Ammon's horn (tissue), 1 donor: Measurements from ENCODE around the gene MAP2K6.

Experiments used
- DNase-seq: peaks from one replicate; pipeline ENCODE4 v3.0.0-alpha.2; 2016; ENCODE audit warnings: low spot score

MAP2K6 gene

DNA sequence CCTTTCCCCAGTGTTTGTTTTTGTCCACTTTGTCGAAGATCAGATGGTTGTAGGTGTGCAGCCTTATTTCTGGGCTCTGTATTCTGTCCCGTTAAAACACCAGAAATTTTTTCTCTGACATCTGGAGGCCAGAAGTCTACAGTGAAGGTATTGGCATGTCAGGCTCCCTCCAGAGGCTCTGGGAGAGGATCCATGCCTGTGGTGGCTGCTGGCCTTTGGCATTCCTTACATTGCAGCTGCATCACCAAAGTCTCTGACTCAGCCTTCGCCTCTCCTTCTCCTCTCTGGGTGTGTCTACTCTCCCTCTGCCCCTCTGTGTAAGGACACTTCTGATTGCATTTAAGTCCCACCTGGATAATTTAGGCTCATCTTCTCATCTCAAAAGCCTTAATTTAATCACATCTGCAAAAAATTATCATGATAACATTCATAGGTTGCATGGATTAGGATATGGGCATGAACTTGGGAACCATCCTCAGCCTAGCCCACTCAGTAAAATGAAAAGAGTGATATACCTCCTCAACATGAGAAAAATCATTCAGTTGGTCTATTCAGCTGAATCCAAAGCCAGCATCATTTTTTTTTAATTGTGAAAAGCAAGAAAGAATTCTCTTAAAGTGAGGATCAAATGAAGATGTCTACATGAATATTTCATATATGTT, 78.0 kb downstream of the MAP2K6 start:
- no peak for DNase-seq

DNA sequence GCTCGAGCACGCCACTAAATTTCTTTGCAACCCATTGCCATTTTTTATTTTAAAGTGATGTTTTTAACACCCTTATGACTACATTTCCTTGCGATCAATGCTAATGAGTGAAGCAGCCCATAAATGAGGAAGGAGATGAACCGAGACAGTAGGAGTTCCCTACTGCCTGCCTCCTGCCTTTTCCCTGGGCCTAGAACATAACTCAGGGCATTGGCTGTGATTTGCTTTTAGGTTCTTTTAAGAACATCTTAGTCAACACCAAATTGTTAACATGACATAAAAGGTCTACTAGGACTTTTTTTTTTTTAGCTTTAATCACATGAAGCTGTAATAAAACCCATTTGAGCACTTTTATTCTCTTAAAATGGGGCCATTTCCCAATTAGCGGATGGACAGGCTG, 81.3 kb downstream of the MAP2K6 start:
- no peak for DNase-seq

DNA sequence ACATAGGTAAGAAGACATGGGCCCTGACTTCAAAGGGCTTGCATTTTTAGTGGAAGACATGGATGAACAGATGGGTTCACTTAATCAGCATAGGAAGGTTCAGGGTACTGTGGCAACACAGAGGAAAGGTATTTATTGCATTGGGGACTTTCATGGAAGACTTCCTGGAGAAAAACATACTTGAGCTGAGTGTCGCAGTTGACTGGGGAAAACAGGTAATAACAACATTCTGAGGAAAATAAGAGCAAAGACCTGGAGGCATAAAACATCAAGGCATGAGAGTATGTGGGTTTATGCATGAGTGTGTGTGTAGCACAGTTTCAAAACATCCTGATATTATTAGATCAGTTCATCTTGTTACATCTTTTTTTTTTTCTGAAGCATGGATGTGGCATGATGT, 82.7 kb downstream of the MAP2K6 start:
- DNase-seq: no peak

DNA sequence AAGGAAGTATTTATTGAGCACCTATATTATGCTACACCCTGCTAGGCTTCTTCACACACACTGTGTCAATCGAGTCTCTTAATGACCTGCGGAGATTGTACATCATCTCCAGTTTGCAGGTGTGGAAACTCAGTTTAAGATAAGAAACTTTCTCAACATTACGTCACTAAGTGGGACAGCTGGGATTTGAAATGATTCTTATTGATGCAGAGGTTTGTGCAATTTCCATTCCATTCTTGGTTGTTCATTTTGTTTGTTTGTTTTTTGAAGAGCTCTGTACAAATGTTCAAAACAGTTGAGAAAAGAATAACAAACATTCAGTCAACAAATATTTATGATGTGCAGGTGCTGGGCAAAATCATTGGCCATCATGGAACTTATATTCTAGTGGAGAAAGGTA, 84.8 kb downstream of the MAP2K6 start:
- no peak for DNase-seq

DNA sequence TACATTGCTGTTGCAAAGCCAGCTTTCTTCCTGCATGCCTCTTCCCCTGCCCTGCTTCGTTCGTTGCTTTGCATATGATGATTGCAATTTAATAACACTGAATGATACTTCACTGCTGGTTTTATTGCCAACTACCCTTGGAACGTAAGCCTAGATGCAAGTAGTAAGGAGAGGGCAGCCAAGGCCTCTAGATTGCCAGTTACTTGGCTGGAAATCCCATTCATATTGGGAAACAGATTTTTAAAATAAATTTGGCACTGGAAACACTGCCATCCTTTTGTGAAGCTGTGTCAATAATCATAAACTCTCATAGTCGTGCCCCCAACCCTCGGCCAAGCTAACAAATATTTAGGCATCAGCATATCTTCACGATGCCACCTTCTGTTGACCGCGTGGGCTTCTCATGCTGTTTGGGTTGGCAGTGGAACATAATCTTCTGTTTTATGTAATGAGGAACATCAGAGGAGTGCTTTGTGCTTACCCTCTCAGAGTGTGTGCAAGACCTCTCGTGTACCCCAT, 86.5 kb downstream of the MAP2K6 start:
- DNase-seq: peak; percentile 22

DNA sequence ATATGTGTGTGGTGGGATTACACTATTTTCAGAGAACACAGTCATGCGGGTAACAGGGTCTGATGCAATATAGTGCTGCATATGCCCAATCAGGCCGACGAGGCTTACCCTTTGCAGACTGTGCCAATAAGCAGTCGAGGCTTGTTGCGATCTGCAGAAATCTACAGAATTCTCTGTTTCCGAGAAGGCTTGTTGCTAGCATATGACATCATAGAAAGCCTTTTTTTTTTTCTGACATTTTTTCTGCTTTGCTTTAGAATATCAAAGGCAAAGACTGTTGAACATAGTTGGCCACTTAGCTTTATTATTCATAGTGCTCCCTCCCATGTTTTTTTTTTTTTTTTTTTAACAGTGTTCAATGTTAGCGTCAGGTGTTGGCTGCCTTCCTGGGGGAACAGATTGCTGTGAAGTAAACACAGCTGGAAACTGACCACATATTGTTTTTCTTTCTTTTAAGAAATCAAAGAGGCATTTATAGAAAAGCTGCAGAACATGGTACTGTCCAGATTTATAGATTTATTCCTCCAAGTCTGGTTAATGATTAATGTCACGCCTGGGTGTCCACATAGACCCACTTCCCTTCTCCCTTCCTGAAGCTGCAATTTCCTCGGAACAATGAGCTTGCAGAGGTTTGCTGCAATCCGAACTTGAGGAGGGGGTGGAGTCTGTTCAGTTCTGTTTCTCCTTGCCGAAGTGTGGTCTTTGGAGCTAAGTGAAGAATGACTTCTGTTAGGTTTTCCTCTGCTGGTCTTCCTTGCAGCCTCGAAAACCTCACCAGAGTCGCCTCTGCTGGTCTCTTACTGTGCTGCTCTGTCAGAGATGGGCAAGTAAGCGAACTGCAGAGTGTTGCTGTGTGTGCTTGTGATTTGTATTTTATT, 87.3 kb downstream of the MAP2K6 start:
- DNase-seq: peak; percentile 50

DNA sequence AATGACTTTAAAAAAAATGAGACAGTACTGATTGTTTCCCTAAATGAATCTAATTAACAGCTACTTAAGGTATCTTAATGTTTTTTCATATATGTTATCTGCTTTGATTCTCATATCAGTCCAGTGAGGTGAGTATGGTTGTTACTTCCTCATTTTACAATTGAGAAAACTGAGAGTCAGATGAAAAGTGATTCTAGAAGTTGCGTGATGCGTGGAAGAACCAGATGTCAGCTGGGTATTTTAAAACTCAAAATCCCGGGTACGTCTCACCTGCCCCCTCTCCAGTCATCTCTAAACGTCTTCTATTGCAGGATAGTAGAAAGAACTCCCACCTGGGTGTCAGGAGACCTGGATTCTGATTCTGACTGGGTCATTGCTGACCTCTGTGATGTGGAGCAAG, 89.2 kb downstream of the MAP2K6 start:
- no peak for DNase-seq

DNA sequence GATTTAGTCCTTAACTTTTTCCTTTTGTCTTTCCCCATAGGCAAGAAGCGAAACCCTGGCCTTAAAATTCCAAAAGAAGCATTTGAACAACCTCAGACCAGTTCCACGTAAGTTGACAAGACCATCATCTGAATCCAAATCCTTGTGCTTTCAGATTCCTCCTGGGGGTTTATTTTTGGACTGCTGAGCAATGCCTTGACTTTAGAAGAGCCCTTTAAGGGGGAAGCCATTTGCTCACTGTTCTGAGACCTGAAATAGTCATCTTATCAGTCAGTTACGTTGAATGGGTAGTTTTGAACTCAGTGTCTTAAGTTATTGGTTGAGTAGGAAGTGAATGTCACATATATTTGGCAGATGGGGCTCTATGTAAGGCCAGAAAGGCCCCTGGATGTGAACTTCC, 91.2 kb downstream of the MAP2K6 start:
- DNase-seq: no peak

DNA sequence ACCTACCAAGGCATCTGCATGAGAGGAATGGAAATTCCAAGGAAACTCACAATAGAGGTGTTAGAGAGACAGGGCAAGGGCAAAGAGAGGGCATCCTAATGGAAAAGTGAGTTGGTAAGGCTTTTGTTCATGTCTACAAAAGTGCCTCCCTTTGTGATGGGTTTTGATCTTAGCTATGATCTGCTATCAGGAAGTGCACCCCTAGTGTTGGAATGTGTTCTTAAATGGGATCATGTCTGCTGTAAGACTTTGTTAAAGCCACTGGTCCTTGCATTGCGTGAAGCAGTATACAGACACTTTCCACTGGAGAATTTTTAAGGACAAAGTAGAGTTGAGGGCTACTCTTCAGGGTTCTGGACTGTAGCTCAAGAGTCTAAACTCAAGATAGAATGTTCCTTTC, 92.0 kb downstream of the MAP2K6 start:
- DNase-seq: no peak

DNA sequence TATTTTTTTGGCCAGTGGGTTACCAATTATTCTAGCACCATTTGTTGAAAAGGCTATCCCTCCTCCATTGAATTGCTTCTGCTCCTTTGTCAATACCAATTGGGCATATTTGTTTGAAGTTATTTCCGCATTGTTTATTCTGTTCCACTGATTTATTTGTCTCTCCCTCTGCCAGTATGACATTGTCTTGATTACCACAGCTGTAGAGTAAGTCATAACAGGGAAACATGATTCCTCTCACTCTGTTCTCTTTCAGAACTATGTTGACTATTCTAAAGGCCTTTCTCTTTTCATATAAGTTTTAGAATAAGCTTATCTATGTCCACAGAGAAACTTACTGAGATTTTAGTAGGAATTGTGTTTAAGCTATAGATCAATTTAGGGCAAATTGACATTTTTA, 94.3 kb downstream of the MAP2K6 start:
- DNase-seq: no peak

DNA sequence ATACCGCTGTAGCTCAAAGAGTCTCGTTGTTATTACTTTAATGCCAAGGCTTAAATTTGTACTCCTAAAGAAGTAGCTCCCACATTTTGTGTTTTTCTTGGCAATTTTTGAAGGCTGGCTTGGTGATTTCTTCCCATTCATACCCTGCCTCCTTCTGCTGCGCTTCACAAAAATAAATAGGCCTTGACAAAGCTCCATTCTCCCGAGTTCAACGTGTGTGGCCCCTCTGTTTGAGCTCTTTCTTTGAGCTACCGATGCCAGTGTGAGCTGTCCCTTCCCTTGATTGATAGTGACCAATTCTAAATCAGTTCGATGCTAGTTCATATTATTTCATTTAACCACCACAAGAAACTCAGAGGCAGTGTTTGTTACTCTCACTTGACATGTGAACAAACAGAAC, 96.8 kb downstream of the MAP2K6 start:
- DNase-seq: no peak

DNA sequence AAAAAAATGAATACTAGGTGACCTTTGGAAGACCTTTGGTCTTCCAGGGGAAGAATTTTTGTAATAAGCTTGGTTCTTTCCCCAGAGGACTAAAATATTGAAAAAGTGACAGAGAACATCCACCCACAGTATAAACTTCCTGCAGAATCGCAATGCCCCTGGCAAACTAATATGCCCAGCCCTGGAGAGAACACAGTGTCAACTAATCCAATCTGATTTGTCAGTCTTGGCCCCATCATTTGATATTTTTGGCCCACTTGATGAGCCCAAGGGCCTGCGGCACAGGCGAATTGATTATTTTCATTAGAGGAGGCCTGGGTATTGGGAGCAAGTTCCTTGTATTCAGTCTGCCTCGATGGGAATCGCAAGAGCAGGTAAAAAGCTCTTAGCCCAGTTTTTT, 98.4 kb downstream of the MAP2K6 start:
- DNase-seq: no peak

DNA sequence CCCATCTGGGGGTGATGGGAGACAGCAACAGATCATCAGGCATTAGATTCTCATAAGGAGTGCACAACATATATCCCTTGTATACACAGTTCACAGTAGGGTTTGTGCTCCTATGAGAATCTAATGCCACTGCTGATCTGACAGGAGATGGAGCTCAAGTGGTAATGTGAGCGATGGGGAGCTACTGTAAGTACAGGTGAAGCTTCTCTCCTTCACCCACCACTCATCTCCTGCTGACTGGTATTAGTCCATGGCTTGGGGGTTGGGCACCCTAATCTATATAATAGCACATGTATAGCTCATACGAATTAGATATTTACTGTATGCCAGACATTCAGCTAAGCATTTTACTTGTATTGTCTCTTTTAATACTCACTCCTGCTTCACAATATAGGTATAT, 101.7 kb downstream of the MAP2K6 start:
- no peak for DNase-seq

DNA sequence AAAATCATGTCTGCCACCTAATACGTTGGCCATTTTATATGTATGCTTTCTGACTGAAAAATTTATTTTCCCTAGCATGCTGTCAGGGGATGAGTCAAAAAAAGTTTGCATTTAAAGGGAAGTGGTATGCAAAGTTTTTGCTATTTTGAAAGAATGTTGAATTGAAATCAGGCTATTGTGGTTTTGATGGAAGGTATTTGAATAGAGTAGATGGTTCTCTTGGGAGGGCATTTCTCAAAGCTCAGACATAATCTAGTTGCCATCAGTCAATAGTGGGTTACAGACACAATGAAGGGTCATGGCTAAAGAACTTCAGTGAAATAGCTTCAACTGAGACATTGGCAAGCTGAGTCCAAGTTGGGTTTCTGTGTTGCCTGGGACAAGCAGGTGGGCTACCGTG, 102.4 kb downstream of the MAP2K6 start:
- DNase-seq: no peak

DNA sequence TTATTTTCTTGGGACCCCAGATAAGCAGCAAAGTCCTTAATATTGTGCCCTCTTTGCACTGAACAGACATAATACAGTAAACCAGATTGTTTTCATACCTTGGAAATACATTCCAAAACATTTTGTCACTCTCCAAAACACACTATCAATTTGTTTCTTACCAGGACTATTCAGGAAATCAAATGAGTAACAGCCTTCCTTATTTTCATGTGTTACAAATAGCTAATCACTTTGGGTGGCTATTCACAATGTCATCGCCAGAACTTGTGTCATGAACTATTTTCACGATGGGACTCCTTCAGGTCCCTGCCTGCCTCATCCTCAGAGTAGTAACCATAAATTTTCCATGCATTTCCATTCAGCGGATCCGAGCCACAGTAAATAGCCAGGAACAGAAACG, 104.5 kb downstream of the MAP2K6 start:
- no peak for DNase-seq

DNA sequence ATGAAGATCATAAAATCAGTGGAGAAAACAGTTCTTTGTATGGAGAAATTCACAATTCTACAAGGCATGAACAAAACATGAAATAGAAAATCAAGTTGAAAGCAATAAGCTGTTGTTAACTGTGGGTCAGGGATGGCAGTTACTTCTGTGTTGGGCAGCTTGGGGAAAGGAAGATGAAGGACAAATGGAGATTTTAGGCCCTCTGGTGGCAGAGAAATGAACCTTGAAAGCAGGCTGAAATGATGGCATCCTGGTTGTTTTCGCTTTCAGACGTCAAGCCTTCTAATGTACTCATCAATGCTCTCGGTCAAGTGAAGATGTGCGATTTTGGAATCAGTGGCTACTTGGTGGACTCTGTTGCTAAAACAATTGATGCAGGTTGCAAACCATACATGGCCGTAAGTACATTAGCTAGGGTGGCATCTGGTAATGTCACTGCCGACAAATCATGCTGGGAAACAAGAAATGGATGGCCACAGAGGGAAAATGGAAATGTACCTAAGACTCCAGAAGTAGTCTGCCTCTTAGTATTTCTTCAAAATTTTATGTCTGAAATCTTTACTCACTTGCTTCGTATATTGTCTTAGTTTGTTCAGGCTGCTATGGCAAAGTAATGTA, 108.9 kb downstream of the MAP2K6 start:
- DNase-seq: peak; percentile 83

DNA sequence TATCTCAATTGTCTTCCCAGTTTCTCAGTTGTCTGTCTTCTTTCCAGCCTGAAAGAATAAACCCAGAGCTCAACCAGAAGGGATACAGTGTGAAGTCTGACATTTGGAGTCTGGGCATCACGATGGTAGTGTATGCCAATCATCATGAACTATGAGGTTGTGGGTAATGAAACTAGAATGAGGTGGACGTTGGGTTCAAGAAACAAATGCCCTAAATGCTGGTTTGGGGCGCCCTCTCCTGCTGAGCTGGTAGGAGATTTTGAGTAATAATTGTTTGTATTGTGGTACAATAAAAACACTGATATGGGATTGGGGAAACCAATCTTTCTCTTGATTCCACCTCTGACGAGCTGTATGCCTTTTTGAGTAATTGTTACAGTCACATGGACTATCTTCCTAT, 110.4 kb downstream of the MAP2K6 start:
- DNase-seq: no peak

DNA sequence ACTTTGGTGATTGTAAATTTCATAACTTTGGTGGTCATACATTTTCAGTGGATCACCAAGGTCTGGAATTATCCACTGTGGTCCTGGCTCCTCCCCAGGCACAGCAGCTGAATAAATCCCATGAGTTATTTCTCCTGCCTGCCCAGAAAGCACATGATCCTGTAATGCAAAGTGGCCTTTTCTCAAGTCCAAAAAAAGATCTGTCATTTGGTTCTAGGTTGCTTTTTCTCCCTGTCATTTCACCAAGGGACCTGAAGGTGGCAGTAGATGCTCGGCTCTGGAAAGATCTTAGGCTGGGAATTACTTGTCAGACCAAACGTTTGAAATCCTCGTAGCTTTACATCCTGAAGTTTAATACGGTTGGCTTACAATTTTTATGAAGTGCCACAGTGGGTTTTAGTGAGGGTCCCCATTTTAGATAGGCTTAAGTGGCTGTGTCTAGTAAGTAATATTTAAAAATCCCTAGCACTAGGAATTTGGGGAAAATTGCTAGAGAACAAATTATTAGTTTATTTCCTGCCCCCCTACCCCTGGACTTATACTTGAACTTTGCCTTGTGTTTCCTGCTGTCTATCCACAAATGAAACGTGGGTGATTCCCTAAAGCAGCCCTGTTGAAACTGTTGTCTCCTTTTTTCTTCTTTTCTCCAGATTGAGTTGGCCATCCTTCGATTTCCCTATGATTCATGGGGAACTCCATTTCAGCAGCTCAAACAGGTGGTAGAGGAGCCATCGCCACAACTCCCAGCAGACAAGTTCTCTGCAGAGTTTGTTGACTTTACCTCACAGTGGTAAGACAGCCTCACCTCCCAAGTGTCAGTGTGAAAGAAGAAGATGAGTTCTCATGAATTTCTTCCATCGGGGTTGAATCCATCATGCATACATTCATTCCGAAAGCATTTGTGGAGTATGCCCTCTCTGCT, 111.7 kb downstream of the MAP2K6 start:
- DNase-seq: peak; percentile 70

DNA sequence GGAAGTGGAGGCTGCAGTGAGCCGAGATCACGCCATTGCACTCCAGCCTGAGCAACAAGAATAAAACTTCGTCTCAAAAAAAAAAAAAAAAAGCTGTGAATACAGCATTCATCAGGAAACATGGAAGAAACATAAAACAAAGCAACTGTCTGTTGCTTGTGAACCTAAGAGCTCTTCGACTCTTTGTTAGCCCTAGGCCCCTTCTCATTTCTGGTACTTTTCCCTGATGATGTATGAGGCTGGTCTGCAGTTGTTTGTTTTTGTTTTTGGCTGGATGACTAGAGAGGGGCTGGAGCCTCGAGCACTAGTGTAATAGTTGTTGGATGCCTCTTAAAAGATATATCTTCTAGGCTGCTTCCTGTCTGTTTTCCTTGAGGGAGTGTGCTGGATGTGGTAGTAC, 113.5 kb downstream of the MAP2K6 start:
- DNase-seq: no peak

DNA sequence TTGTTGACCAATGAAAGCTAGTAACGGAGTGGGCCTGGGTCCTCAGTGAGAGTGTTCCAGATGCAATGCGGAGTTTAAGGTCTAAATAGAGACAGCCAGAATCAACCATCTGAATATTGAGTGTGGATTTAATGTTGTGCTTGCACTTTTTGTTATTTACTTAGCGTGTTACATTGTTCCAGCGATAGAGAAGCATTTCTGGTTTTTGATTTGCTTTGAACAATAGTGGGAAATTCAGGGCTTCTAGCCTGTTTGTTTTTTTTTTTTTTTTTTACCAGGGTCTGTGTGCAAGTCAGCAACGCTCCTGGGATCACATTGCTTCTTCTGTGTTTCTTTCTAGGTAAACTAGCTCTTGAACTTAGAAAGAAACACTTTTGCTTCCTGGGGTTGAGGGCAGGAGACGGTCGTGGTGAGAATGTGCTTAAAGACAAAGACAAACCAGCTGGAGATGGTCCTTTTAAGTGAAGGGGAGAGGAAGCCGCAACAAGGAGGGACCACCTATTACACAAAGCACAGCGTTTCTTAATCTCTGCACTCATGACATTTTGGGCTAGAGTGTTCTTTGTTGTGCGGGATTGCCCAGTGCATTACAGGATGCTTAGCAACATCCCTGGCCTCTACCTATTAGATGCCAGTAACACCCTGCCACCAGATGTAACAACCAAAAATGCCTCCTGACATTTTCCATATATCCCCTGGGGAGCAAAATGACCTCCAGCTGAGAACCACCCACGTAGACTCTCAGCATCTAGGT, 119.2 kb downstream of the MAP2K6 start:
- no peak for DNase-seq

DNA sequence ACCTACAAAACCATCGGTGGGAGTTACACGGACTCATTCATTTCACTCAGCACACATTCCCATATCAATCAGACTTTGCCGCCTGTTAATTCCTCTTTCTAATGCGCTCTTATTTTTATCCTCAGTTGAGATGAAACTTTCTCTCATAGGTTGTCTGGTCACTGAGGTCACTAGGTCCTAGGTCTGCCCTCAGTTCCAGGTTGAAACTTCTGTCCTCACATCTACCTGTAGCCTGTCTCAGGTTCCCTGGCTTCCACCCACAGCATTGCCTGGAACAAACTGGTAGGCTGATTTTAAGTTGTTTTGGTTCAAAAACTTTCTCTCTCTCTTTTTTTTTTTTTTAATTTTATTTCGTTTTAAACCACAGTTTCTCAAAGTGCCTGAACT, 119.7 kb downstream of the MAP2K6 start:
- no peak for DNase-seq
